Esophagus squamous epithelium (tissue), 5 donors: ENCODE results near the gene PEAK1. TPM values are rescaled to one million over a fixed set of nuclear protein-coding genes. Genes with fewer than 3 reads are reported as not detected.

Experiments
- DNase-seq: peaks from one replicate; lab custom pipeline; 2025; lab: John Stamatoyannopoulos, UW
- H3K27ac ChIP-seq, 4 donors: fragments of 200-600 bp; sonication (generic); one replicate each; pipeline ENCODE4 v1.5.1; 2016 to 2019; ENCODE audit warnings: mild to moderate bottlenecking in 1 of 4
- H3K27me3 ChIP-seq, 4 donors: fragments of 200-600 bp; sonication (generic); 1 replicate in 3 of 4; 2 replicates in 1 of 4; pipeline versions ENCODE4 v1.5.1 to v1.6.0; 2017 to 2021; ENCODE audit warnings: antibody characterized with exemption in 1 of 4
- H3K36me3 ChIP-seq, 3 donors: fragments of 200-600 bp; sonication (generic); one replicate each; pipeline ENCODE4 v1.5.1; 2016 to 2019
- H3K4me1 ChIP-seq, 3 donors: fragments of 200-600 bp; sonication (generic); one replicate each; pipeline ENCODE4 v1.5.1; 2017 to 2019
- H3K4me3 ChIP-seq, 4 donors: fragments of 200-600 bp; sonication (generic); 1 replicate in 3 of 4; 2 replicates in 1 of 4; pipeline ENCODE4 v1.5.1; 2016 to 2019; ENCODE audit warnings: mild to moderate bottlenecking in 2 of 4, moderate library complexity in 1 of 4
- H3K9me3 ChIP-seq, 3 donors: fragments of 200-600 bp; sonication (generic); one replicate each; pipeline ENCODE4 v1.5.1; 2016 to 2019
- POLR2A ChIP-seq, 4 donors: fragments of 450-650 bp; IDR thresholded peaks; one replicate each; pipeline ENCODE4 v1.6.1; 2017; ENCODE audit warnings: antibody characterized with exemption in 4 of 4, mild to moderate bottlenecking in 4 of 4, moderate library complexity in 3 of 4
- WGBS, 2 donors: methylation state at CpG; one replicate each; pipeline ENCODE4 v1.1.5; 2018; 5-methylcytosine and 5-hydroxymethylcytosine counted together
- intact Hi-C: fragments of 100-400 bp; cut with DNase I; formaldehyde crosslinking; loops from one replicate; pipeline ENCODE4 v1.15.0; 2022
- total RNA-seq, 4 donors: library from RNA; depleted of rRNA; stranded (reverse); fragments of >200 nt; gene quantifications; one replicate each; pipeline ENCODE4 v1.1.0, GENCODE V29; 2016
- TF ChIP-seq, protein P1 (sequence below), 6 experiments: fragments of 450-650 bp in 4 of 6; fragments of 200-600 bp in 2 of 6; sonication (generic) in 2 of 6; IDR thresholded peaks; one replicate each; pipeline ENCODE4 v1.5.1; 2016 to 2019; ENCODE audit warnings: antibody characterized with exemption in 6 of 6, mild to moderate bottlenecking in 4 of 6, moderate library complexity in 4 of 6
- donor health status: DM: yes; HTN: yes; CAD: no.

The PEAK1 gene
- total RNA-seq, 4 donors from 2014 or later, result 8.6 to 47.3 (median 14.0) TPM

DNA sequence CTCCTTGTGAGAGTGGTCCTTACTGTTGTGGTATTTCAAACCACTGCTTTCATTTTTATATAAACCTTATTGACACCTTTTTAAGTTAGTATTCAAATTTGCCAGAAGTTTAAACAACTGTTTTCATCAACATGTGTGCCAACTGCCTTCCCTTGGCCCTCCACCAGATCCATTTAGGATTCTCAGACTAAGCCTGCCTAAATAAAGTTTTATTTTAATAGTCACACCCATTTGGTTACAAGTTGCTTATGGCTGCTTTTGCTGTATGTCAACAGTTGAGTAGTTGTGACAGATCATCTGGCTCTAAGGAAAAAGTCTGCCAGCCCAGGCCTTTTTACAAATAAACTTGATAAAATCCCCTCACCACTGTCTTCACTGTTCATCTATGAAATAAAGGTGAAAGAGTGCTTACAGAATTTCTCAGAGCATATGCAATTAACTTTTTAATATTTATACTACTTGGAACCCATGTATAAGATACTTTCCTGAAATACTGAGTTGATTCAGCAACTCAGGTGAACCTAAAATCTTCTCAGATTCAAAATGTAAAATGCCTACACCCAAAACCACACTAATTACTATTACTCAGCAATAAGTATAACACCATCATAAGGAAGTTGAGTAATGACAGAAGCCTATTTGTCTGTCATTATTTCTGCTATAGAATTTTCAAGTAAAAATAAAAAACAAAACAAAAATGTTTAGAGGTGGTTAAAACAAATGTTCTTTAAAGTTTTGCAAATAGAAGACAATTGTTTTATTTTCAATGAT lies 35.1 kb downstream of the PEAK1 start:
- TF ChIP-seq, protein P1, sequence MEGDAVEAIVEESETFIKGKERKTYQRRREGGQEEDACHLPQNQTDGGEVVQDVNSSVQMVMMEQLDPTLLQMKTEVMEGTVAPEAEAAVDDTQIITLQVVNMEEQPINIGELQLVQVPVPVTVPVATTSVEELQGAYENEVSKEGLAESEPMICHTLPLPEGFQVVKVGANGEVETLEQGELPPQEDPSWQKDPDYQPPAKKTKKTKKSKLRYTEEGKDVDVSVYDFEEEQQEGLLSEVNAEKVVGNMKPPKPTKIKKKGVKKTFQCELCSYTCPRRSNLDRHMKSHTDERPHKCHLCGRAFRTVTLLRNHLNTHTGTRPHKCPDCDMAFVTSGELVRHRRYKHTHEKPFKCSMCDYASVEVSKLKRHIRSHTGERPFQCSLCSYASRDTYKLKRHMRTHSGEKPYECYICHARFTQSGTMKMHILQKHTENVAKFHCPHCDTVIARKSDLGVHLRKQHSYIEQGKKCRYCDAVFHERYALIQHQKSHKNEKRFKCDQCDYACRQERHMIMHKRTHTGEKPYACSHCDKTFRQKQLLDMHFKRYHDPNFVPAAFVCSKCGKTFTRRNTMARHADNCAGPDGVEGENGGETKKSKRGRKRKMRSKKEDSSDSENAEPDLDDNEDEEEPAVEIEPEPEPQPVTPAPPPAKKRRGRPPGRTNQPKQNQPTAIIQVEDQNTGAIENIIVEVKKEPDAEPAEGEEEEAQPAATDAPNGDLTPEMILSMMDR (IDR thresholded peaks at IDR 0.05), result no peak
- TF ChIP-seq POLR2A (IDR thresholded peaks at IDR 0.05), result no peak
- Histone ChIP-seq H3K27ac (no peak overlapping the region), H3K4me3 (no peak overlapping the region), H3K36me3 (no peaks in the 10 kb centered on the region), H3K9me3 (no peaks in the 10 kb centered on the region), H3K4me1 (peaks cover 0 to 15% (median 9%) of the 10 kb centered on the region in 3 donors), H3K27me3 (no peaks in the 10 kb centered on the region)
- intact Hi-C loops, result no loop called here
- DNase-seq, result no peak

DNA sequence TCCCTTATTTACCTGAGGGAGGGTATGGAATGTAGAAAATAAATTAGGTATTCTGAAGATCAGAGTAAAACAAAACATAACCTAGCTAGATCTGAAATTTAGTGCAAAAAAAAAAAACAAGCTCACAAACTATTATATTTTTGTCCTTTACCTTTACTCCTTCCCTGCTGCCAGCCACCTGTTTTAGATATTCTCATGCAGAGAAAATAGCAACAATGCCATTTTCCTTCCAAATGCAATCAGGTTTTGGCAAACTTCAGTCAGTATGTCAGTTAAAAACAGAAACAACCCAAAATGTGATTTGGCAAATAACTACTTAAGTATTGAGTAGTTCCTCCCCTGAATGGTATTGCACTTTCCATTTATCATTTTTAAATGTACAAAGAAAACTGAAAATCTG lies 35.8 kb downstream of the PEAK1 start:
- DNase-seq, result no peak
- H3K27ac ChIP-seq, result no peak overlapping the region
- no peaks in the 10 kb centered on the region for H3K27me3 ChIP-seq
- intact Hi-C loops, result no loop called here
- no peak for TF ChIP-seq POLR2A (IDR thresholded peaks at IDR 0.05)
- TF ChIP-seq, protein P1 (IDR thresholded peaks at IDR 0.05), result no peak
- no peaks in the 10 kb centered on the region for H3K36me3 ChIP-seq
- H3K9me3 ChIP-seq, result no peaks in the 10 kb centered on the region
- no peak overlapping the region for H3K4me3 ChIP-seq
- H3K4me1 ChIP-seq, result peaks cover 0 to 15% (median 9%) of the 10 kb centered on the region in 3 donors

- Histone ChIP-seq H3K9me3 (no peaks in the 10 kb centered on the region), H3K36me3 (no peaks in the 10 kb centered on the region), H3K4me1 (peaks cover 0 to 11% (median 9%) of the 10 kb centered on the region in 3 donors), H3K4me3 (no peak overlapping the region), H3K27ac (no peak overlapping the region), H3K27me3 (no peaks in the 10 kb centered on the region)
- 86 to 95% methylated on average over 4 of the region's 4 CpGs for WGBS, 2 donors
- no peak for DNase-seq
- TF ChIP-seq, protein P1 (IDR thresholded peaks at IDR 0.05), result no peak
- no peak for TF ChIP-seq POLR2A (IDR thresholded peaks at IDR 0.05)
- intact Hi-C loops, result no loop called here
Measured at GRCh38 chr15:77380033-77380432, 39.9 kb downstream of the PEAK1 start.

DNA sequence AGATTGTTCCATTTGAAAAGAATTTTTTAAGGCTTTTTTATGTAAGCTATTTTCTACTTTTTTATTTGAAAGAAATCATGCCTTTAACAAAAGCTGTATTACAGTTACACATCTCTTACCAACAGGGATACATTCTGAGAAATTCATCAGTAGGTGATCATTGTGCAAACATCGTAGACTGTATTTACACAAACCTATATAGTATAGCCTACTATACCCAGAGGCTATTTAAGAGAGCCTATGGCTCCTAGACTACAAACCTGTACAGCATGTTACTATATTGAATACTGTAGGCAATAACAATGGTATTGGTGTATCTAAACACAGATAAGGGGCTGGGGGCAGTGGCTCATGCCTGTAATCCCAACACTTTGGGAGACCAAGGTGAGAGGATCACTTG lies 43.1 kb downstream of the PEAK1 start:
- Histone ChIP-seq H3K9me3 (no peaks in the 10 kb centered on the region), H3K27ac (no peak overlapping the region), H3K27me3 (no peaks in the 10 kb centered on the region), H3K36me3 (no peaks in the 10 kb centered on the region), H3K4me3 (no peak overlapping the region), H3K4me1 (no peaks in the 10 kb centered on the region)
- TF ChIP-seq, protein P1 (IDR thresholded peaks at IDR 0.05), result no peak
- TF ChIP-seq POLR2A (IDR thresholded peaks at IDR 0.05), result no peak
- 52 to 77% methylated on average over 1 of the region's 1 CpG for WGBS, 2 donors
- DNase-seq, result no peak
- intact Hi-C loops, result no loop called here

GRCh38 chr15:77375133-77375532 lies 44.8 kb downstream of the PEAK1 start:
- Histone ChIP-seq H3K9me3 (no peaks in the 10 kb centered on the region), H3K27ac (no peak overlapping the region), H3K4me3 (no peak overlapping the region), H3K36me3 (no peaks in the 10 kb centered on the region), H3K27me3 (no peaks in the 10 kb centered on the region), H3K4me1 (no peaks in the 10 kb centered on the region)
- intact Hi-C loops, result no loop called here
- WGBS, 2 donors, result 76 to 88% methylated on average over 1 of the region's 1 CpG
- TF ChIP-seq POLR2A (IDR thresholded peaks at IDR 0.05), result no peak
- TF ChIP-seq, protein P1 (IDR thresholded peaks at IDR 0.05), result no peak
- no peak for DNase-seq
